ENCODE data around the gene SKP2.
"Not testable (repeated sequence)": the region's sequence is repeated elsewhere in the genome, so short reads cannot be mapped to it uniquely, and the experiment has no call there.

SKP2 gene

DNA sequence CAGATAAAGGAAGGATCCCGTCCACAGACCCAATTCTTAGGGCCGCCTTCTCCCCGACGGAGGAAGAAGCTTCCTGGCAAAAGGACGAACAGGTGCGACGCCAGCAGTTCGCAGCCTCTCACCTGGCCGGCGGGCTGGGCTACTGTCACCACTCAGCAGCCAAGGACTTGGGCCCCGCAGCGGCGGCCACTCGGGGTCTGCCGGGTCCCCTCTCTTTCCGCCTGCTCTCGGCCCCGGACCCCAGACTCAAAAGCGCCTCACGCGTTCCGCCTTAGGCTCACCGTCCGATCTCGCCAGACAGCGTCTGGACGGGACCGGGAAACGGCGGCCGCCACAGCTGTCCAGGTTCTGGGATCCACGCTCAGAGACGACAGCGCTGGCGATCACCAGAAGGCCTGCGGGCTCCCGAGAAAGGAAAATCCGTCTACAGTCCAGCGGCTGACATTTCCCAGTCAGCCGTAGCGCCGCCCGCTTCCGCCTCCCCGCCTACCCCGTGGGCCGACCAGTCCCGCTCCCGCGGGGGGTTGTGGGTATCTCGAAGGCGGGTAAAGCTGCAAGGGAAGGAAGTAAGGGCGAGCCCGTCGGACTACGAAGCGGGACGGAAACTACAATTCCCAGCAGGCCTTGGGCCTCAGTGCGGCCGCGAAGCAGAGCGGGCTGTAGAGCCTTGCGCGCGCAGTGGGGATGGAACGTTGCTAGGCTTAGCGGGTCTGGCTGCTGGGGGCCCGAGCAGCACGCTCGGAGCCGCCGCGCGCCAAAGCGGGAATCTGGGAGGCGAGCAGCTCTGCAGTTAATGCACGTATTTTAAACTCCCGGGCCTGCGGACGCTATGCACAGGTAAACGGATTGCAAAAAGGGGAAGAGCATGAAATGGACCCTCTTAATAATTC, at the start of gene SKP2, which contains the start of gene LMBRD2:
TSS of gene SKP2 (plus strand) at position 678 of the 890 bp plus-strand sequence. CDS start at position 830, 152 bp downstream.
TSS of gene LMBRD2 (minus strand) at position 454 of the 890 bp plus-strand sequence. CDS start 8,538 bp downstream, outside the sequence.
- peak within 1 kb of the TSS; percentile 92 for H3K4me3 ChIP-seq (ENCODE audit: low read depth, low read length)
- H3K9me3 ChIP-seq (ENCODE audit: control insufficient read depth, insufficient read depth, low read length) = no peaks in the 10 kb centered on the region
- peaks cover under 1% of the 10 kb centered on the region for H3K36me3 ChIP-seq (ENCODE audit: control insufficient read depth, insufficient read depth, low read length)
- peak within 1 kb of the TSS; percentile 88 for H3K9ac ChIP-seq (ENCODE audit: low read depth, low read length)
- no peaks in the 10 kb centered on the region for H3K4me1 ChIP-seq (ENCODE audit: control insufficient read depth, insufficient read depth, low read length)
- H3K27me3 ChIP-seq (ENCODE audit: control insufficient read depth, insufficient read depth, low read length) = no peaks in the 10 kb centered on the region

DNA sequence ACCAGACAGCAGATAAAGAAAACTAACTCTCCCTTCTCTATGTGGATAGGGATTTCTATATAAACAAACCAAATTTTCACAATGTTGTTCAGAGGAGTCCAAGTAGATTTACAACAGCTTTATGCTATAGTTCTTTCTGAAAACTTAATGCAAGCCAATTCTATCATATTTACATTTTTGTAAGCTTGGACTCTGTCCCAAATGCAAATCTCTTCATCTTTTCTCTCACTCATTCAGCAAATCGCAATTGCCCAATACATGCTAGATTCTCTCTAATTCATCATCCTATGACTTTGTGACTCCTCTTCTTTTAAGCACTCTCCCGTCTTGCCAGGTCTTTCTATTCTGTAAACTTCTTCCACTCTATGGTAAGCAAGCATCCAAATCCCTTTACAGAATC, 46.1 kb upstream of the SKP2 start:
- no peaks in the 10 kb centered on the region for H3K9me3 ChIP-seq (ENCODE audit: control insufficient read depth, insufficient read depth, low read length)
- H3K4me1 ChIP-seq (ENCODE audit: control insufficient read depth, insufficient read depth, low read length) = peaks cover 5% of the 10 kb centered on the region
- no peak overlapping the region for H3K9ac ChIP-seq (ENCODE audit: low read depth, low read length)

DNA sequence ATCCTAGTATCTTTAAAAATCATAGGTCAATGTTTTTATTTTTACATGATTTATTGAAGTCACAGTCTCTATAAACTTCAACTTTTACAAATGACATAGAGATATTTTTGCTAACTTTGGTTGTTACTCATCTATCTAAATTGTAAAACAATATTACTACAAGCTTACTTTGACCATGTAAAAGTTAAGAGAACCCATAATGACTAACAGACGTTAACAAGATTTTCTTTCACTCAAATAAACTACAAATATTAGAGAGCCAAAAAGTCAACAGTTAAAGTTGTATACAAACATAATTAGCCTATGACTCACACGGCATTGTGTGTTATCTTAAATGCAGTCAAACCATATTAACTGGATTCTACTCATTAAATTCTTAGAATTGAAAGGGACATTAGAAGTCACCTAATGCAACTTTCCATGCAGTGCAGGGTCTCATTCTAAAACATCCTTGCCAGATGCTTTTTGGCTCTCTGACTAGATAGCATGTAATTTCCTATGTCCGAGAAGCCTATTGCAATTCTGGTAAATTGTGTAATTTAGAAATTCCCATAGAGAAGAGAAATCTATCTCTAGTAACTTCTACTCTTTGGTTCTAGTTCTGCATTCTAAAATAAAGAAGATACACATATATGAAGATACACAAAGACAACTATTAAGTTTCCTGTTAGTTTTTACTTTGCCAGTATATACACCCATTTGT, 43.0 kb upstream of the SKP2 start:
- H3K9me3 ChIP-seq (ENCODE audit: control insufficient read depth, insufficient read depth, low read length) = no peaks in the 10 kb centered on the region
- H3K27me3 ChIP-seq (ENCODE audit: control insufficient read depth, insufficient read depth, low read length) = no peaks in the 10 kb centered on the region
- H3K4me1 ChIP-seq (ENCODE audit: control insufficient read depth, insufficient read depth, low read length) = peaks cover 4% of the 10 kb centered on the region
- no peak overlapping the region for H3K9ac ChIP-seq (ENCODE audit: low read depth, low read length)
- no peaks in the 10 kb centered on the region for H3K36me3 ChIP-seq (ENCODE audit: control insufficient read depth, insufficient read depth, low read length)
- no peak overlapping the region for H3K4me3 ChIP-seq (ENCODE audit: low read depth, low read length)

More for the DNA sequence above, 46.1 kb upstream of the SKP2 start:
- H3K27me3 ChIP-seq (ENCODE audit: control insufficient read depth, insufficient read depth, low read length) = no peaks in the 10 kb centered on the region
- H3K4me3 ChIP-seq (ENCODE audit: low read depth, low read length) = no peak overlapping the region
- no peaks in the 10 kb centered on the region for H3K36me3 ChIP-seq (ENCODE audit: control insufficient read depth, insufficient read depth, low read length)

DNA sequence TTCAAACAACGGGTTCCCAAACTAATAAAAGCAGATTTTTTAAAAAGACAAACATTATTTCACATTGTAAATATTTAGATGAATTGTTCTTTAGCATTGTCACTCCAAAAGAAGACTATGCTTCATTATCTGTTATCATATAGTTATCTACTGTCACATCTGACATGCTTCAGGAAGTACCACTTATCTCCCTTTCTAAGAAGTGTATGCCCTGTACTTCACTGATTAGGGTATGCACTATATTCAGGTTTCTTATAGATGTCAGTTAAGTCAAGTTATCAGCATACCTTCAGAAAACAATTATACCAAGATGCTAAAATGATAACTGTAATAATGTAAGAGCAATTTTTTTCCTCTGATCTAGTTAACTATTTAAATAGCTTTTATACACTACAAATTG, 40.7 kb upstream of the SKP2 start:
- H3K4me3 ChIP-seq (ENCODE audit: low read depth, low read length) = no peak overlapping the region
- H3K4me1 ChIP-seq (ENCODE audit: control insufficient read depth, insufficient read depth, low read length) = peaks cover 4% of the 10 kb centered on the region
- H3K9ac ChIP-seq (ENCODE audit: low read depth, low read length) = no peak overlapping the region
- H3K36me3 ChIP-seq (ENCODE audit: control insufficient read depth, insufficient read depth, low read length) = no peaks in the 10 kb centered on the region
- no peaks in the 10 kb centered on the region for H3K9me3 ChIP-seq (ENCODE audit: control insufficient read depth, insufficient read depth, low read length)
- H3K27me3 ChIP-seq (ENCODE audit: control insufficient read depth, insufficient read depth, low read length) = no peaks in the 10 kb centered on the region

DNA sequence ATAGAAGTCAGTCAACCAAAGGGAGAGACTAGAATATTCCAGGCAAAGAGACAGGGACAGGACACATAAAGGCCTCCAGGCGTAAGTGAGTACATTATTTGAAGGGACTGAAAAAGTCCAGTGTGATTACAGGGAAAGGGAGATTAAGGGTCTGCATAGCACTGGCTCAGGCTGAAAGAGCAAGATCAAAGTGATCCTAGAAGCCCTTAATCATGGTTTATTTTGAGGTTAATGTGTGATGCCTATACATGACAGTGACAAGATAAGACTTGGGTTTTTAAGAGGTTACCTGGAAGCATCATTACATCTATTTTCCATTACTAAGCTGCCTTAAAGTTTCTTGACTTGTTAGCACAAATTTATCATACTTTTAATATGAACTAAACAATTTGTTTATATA, 26.0 kb upstream of the SKP2 start:
- no peaks in the 10 kb centered on the region for H3K4me1 ChIP-seq (ENCODE audit: control insufficient read depth, insufficient read depth, low read length)
- no peak overlapping the region for H3K4me3 ChIP-seq (ENCODE audit: low read depth, low read length)
- H3K9me3 ChIP-seq (ENCODE audit: control insufficient read depth, insufficient read depth, low read length) = no peaks in the 10 kb centered on the region
- H3K36me3 ChIP-seq (ENCODE audit: control insufficient read depth, insufficient read depth, low read length) = no peaks in the 10 kb centered on the region
- H3K27me3 ChIP-seq (ENCODE audit: control insufficient read depth, insufficient read depth, low read length) = no peaks in the 10 kb centered on the region
- H3K9ac ChIP-seq (ENCODE audit: low read depth, low read length) = no peak overlapping the region

DNA sequence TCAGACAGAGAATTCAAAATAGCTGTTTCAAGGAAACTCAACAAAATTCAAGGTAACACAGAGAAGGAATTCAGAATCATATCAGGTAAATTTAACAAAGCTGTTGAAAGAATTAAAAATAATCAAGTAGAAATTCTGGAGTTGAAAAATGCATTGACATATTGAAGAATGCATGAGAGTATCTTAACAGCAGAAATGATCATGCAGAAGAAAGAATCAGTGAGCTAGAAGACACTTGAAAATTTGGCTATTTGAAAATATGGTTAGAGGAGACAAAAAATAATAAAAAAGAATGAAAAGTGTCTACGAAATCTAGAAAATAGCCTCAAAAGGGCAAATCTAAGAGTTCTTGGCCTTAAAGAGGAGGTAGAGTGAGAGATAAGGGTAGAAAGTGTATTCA, 23.1 kb upstream of the SKP2 start:
- no peak overlapping the region for H3K4me3 ChIP-seq (ENCODE audit: low read depth, low read length)
- no peaks in the 10 kb centered on the region for H3K9me3 ChIP-seq (ENCODE audit: control insufficient read depth, insufficient read depth, low read length)
- H3K27me3 ChIP-seq (ENCODE audit: control insufficient read depth, insufficient read depth, low read length) = no peaks in the 10 kb centered on the region
- no peaks in the 10 kb centered on the region for H3K4me1 ChIP-seq (ENCODE audit: control insufficient read depth, insufficient read depth, low read length)
- H3K36me3 ChIP-seq (ENCODE audit: control insufficient read depth, insufficient read depth, low read length) = no peaks in the 10 kb centered on the region
- no peak overlapping the region for H3K9ac ChIP-seq (ENCODE audit: low read depth, low read length)

DNA sequence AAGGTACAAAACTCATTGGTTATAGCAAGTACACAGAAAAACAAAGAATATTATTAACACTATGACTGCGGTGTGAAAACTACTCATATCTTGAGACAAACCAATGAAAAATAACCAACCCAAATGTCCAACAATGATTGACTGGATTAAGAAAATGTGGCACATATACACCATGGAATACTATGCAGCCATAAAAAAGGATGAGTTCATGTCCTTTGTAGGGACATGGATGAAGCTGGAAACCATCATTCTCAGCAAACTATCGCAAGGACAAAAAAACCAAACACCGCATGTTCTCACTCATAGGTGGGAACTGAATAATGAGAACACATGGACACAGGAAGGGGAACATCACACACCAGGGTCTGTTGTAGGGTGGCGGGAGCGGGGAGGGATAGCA, 22.2 kb upstream of the SKP2 start:
- not testable (repeated sequence) for H3K4me1 ChIP-seq (ENCODE audit: control insufficient read depth, insufficient read depth, low read length); H3K9me3 ChIP-seq (ENCODE audit: control insufficient read depth, insufficient read depth, low read length); H3K36me3 ChIP-seq (ENCODE audit: control insufficient read depth, insufficient read depth, low read length); H3K9ac ChIP-seq (ENCODE audit: low read depth, low read length); H3K27me3 ChIP-seq (ENCODE audit: control insufficient read depth, insufficient read depth, low read length); H3K4me3 ChIP-seq (ENCODE audit: low read depth, low read length)

DNA sequence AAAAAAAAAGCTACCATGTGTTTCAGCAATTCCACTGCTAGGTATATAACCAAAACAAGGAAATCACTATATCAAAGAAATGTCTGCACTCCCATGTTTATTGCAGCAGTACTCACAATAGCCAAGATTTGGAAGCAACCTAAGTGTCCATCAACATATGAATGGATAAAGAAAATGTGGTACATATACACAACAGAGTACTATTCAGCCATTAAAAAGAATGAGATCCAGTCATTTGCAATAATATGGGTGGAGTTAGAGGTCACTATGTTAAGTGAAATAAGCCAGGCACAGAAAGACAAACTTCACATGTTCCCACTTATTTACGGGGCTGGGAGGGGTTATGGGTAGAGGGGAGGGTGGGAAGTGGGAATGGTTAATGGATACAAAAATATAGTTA, 18.9 kb upstream of the SKP2 start:
- H3K36me3 ChIP-seq (ENCODE audit: control insufficient read depth, insufficient read depth, low read length); H3K4me3 ChIP-seq (ENCODE audit: low read depth, low read length); H3K4me1 ChIP-seq (ENCODE audit: control insufficient read depth, insufficient read depth, low read length); H3K9me3 ChIP-seq (ENCODE audit: control insufficient read depth, insufficient read depth, low read length); H3K9ac ChIP-seq (ENCODE audit: low read depth, low read length); H3K27me3 ChIP-seq (ENCODE audit: control insufficient read depth, insufficient read depth, low read length): not testable (repeated sequence)

DNA sequence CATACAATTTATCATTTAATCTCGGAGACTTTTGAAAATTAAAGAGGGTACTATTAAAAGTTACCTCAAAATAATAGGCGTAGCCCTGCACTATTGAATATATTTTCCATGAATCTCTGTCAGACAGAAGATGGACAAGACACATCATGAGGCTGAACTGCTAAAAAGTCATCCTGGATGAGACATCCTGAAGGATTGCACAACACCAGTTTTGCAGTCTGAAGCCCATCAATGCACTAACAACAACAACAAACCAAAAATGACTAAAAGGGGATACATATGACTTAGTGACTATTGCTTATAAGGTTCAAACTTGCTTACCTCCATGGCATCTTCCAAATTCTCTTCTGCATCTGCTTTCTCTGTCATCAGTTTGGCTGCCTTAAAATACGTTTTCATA, 15.9 kb upstream of the SKP2 start:
- Histone ChIP-seq H3K27me3 (ENCODE audit: control insufficient read depth, insufficient read depth, low read length) (no peaks in the 10 kb centered on the region), H3K36me3 (ENCODE audit: control insufficient read depth, insufficient read depth, low read length) (no peaks in the 10 kb centered on the region), H3K4me1 (ENCODE audit: control insufficient read depth, insufficient read depth, low read length) (no peaks in the 10 kb centered on the region), H3K4me3 (ENCODE audit: low read depth, low read length) (no peak overlapping the region), H3K9ac (ENCODE audit: low read depth, low read length) (no peak overlapping the region), H3K9me3 (ENCODE audit: control insufficient read depth, insufficient read depth, low read length) (no peaks in the 10 kb centered on the region)

DNA sequence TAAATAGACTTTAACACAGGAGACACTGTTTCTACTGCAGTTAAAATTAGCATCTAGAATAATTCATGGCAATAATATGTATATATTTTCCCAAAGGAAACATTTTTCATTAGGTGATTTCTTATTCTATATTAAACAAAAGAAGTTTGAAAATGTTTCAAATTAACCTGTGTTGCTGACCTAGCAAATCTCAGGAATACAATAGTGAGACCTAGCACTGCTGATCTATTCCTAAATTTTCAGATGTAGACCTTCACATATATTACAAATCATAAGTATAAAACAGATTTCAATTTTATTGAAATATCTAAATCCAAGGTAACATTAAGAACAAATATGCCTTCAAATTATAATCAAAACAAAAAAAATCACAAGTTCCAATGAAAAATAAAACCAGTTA, 15.3 kb upstream of the SKP2 start:
- Histone ChIP-seq H3K4me1 (ENCODE audit: control insufficient read depth, insufficient read depth, low read length) (no peaks in the 10 kb centered on the region), H3K9ac (ENCODE audit: low read depth, low read length) (no peak overlapping the region), H3K9me3 (ENCODE audit: control insufficient read depth, insufficient read depth, low read length) (no peaks in the 10 kb centered on the region), H3K27me3 (ENCODE audit: control insufficient read depth, insufficient read depth, low read length) (no peaks in the 10 kb centered on the region), H3K4me3 (ENCODE audit: low read depth, low read length) (no peak overlapping the region), H3K36me3 (ENCODE audit: control insufficient read depth, insufficient read depth, low read length) (no peaks in the 10 kb centered on the region)

DNA sequence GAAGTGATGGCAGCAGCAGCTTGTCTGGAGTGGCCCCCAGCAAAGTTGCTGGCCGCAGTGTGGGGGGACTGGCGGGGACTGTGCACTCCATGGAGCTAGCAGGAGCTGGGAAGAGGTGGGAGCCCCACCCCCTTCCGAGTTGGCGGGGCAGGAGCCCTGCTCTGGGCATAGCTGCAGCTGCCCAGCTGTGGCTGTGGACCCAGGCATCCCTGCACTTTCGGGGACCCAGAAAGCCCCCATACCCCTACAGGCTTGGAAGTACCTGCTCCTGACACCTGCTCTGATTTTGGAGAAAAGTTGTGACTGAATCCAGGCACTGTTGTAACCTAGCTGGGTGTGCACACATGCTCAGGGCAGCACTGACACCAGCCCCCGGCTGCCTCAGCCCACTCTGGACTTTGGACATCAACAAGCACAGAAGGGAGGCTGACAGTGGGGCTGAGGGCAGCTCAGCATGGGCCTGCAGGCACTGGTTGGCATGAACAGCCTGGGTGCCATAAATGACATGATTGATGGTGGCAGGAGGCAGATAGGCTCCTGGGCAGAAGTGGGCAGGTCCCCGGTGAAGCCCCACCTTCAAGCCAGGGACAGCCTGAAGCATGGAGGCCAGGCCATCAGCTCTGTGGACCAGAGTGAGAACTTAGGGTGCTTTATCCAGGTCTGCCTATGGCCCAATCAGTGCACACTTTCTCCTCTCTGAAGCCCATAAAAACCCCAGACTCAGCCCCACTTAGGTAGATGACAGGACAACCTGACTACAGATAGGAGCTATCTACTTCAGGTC, 12.8 kb upstream of the SKP2 start:
- H3K4me1 ChIP-seq (ENCODE audit: control insufficient read depth, insufficient read depth, low read length) = no peaks in the 10 kb centered on the region
- H3K9me3 ChIP-seq (ENCODE audit: control insufficient read depth, insufficient read depth, low read length) = no peaks in the 10 kb centered on the region
- H3K36me3 ChIP-seq (ENCODE audit: control insufficient read depth, insufficient read depth, low read length) = no peaks in the 10 kb centered on the region
- no peaks in the 10 kb centered on the region for H3K27me3 ChIP-seq (ENCODE audit: control insufficient read depth, insufficient read depth, low read length)
- no peak overlapping the region for H3K9ac ChIP-seq (ENCODE audit: low read depth, low read length)
- no peak overlapping the region for H3K4me3 ChIP-seq (ENCODE audit: low read depth, low read length)

All from iPS-15b (cell line).